ENCODE measurements around the gene TMLHE.
"Not testable (repeated sequence)": the region's sequence is repeated elsewhere in the genome, so short reads cannot be mapped to it uniquely, and the experiment has no call there.

The TMLHE gene

GRCh38 chrX:155577682-155578081, 35.1 kb downstream of the TMLHE start:
- Histone ChIP-seq H3K36me3 (ENCODE audit: insufficient read depth, insufficient read length, low read length) (no peaks in the 10 kb centered on the region), H3K9ac (ENCODE audit: insufficient read length, low read depth) (no peak overlapping the region), H3K9me3 (ENCODE audit: insufficient read depth, low read length) (no peaks in the 10 kb centered on the region), H3K4me3 (ENCODE audit: insufficient read length, low read depth) (no peak overlapping the region), H3K27me3 (ENCODE audit: insufficient read depth, insufficient read length) (no peaks in the 10 kb centered on the region), H3K4me1 (ENCODE audit: insufficient read depth, insufficient read length) (no peaks in the 10 kb centered on the region)
- TF ChIP-seq ZNF274 (IDR thresholded peaks at IDR 0.05; ENCODE audit: low read depth, low read length) (no peak), YY1 (IDR thresholded peaks at IDR 0.05; ENCODE audit: insufficient read depth, insufficient read length) (no peak), SUZ12 (IDR thresholded peaks at IDR 0.05; ENCODE audit: extremely low read depth, insufficient read depth, insufficient read length) (no peak)
- no peak for DNase-seq (ENCODE audit: low read depth, low spot score)

GRCh38 chrX:155563099-155563498, 49.7 kb downstream of the TMLHE start:
- DNase-seq (ENCODE audit: low read depth, low spot score), result no peak
- Histone ChIP-seq H3K4me3 (ENCODE audit: insufficient read length, low read depth) (no peak overlapping the region), H3K4me1 (ENCODE audit: insufficient read depth, insufficient read length) (no peaks in the 10 kb centered on the region), H3K36me3 (ENCODE audit: insufficient read depth, insufficient read length, low read length) (no peaks in the 10 kb centered on the region), H3K9ac (ENCODE audit: insufficient read length, low read depth) (no peak overlapping the region), H3K9me3 (ENCODE audit: insufficient read depth, low read length) (no peaks in the 10 kb centered on the region), H3K27me3 (ENCODE audit: insufficient read depth, insufficient read length) (no peaks in the 10 kb centered on the region)
- TF ChIP-seq SUZ12 (IDR thresholded peaks at IDR 0.05; ENCODE audit: extremely low read depth, insufficient read depth, insufficient read length), result no peak
- no peak for TF ChIP-seq YY1 (IDR thresholded peaks at IDR 0.05; ENCODE audit: insufficient read depth, insufficient read length)
- TF ChIP-seq ZNF274 (IDR thresholded peaks at IDR 0.05; ENCODE audit: low read depth, low read length), result no peak

- TF ChIP-seq SUZ12 (IDR thresholded peaks at IDR 0.05; ENCODE audit: extremely low read depth, insufficient read depth, insufficient read length) (no peak), YY1 (IDR thresholded peaks at IDR 0.05; ENCODE audit: insufficient read depth, insufficient read length) (no peak), ZNF274 (IDR thresholded peaks at IDR 0.05; ENCODE audit: low read depth, low read length) (no peak)
- no peak overlapping the region for H3K4me3 ChIP-seq (ENCODE audit: insufficient read length, low read depth)
- DNase-seq (ENCODE audit: low read depth, low spot score), result no peak
- H3K9ac ChIP-seq (ENCODE audit: insufficient read length, low read depth), result no peak overlapping the region
- no peaks in the 10 kb centered on the region for H3K4me1 ChIP-seq (ENCODE audit: insufficient read depth, insufficient read length)
- H3K36me3 ChIP-seq (ENCODE audit: insufficient read depth, insufficient read length, low read length), result no peaks in the 10 kb centered on the region
- H3K27me3 ChIP-seq (ENCODE audit: insufficient read depth, insufficient read length), result no peaks in the 10 kb centered on the region
- H3K9me3 ChIP-seq (ENCODE audit: insufficient read depth, low read length), result no peaks in the 10 kb centered on the region
Measured at GRCh38 chrX:155544881-155545280, 67.9 kb downstream of the TMLHE start.

GRCh38 chrX:155535866-155536265, 76.9 kb downstream of the TMLHE start:
- no peak overlapping the region for H3K4me3 ChIP-seq (ENCODE audit: insufficient read length, low read depth)
- no peaks in the 10 kb centered on the region for H3K36me3 ChIP-seq (ENCODE audit: insufficient read depth, insufficient read length, low read length)
- TF ChIP-seq SUZ12 (IDR thresholded peaks at IDR 0.05; ENCODE audit: extremely low read depth, insufficient read depth, insufficient read length), result no peak
- no peak for TF ChIP-seq YY1 (IDR thresholded peaks at IDR 0.05; ENCODE audit: insufficient read depth, insufficient read length)
- TF ChIP-seq ZNF274 (IDR thresholded peaks at IDR 0.05; ENCODE audit: low read depth, low read length), result no peak

GRCh38 chrX:155534800-155535199, 78.0 kb downstream of the TMLHE start:
- Histone ChIP-seq H3K9ac (ENCODE audit: insufficient read length, low read depth) (no peak overlapping the region), H3K27me3 (ENCODE audit: insufficient read depth, insufficient read length) (no peaks in the 10 kb centered on the region), H3K4me1 (ENCODE audit: insufficient read depth, insufficient read length) (no peaks in the 10 kb centered on the region), H3K36me3 (ENCODE audit: insufficient read depth, insufficient read length, low read length) (no peaks in the 10 kb centered on the region), H3K9me3 (ENCODE audit: insufficient read depth, low read length) (no peaks in the 10 kb centered on the region), H3K4me3 (ENCODE audit: insufficient read length, low read depth) (no peak overlapping the region)
- no peak for DNase-seq (ENCODE audit: low read depth, low spot score)
- no peak for TF ChIP-seq ZNF274 (IDR thresholded peaks at IDR 0.05; ENCODE audit: low read depth, low read length)
- TF ChIP-seq YY1 (IDR thresholded peaks at IDR 0.05; ENCODE audit: insufficient read depth, insufficient read length), result no peak
- no peak for TF ChIP-seq SUZ12 (IDR thresholded peaks at IDR 0.05; ENCODE audit: extremely low read depth, insufficient read depth, insufficient read length)

More at GRCh38 chrX:155535866-155536265, 76.9 kb downstream of the TMLHE start:
- DNase-seq (ENCODE audit: low read depth, low spot score), result no peak
- H3K4me1 ChIP-seq (ENCODE audit: insufficient read depth, insufficient read length), result no peaks in the 10 kb centered on the region
- no peaks in the 10 kb centered on the region for H3K27me3 ChIP-seq (ENCODE audit: insufficient read depth, insufficient read length)
- no peaks in the 10 kb centered on the region for H3K9me3 ChIP-seq (ENCODE audit: insufficient read depth, low read length)
- no peak overlapping the region for H3K9ac ChIP-seq (ENCODE audit: insufficient read length, low read depth)

GRCh38 chrX:155527023-155527422, 85.7 kb downstream of the TMLHE start:
- not testable (repeated sequence) for H3K4me3 ChIP-seq (ENCODE audit: insufficient read length, low read depth); H3K36me3 ChIP-seq (ENCODE audit: insufficient read depth, insufficient read length, low read length); H3K4me1 ChIP-seq (ENCODE audit: insufficient read depth, insufficient read length); H3K9ac ChIP-seq (ENCODE audit: insufficient read length, low read depth); DNase-seq (ENCODE audit: low read depth, low spot score); H3K27me3 ChIP-seq (ENCODE audit: insufficient read depth, insufficient read length)
- H3K9me3 ChIP-seq (ENCODE audit: insufficient read depth, low read length), result peaks cover 12% of the 10 kb centered on the region; the same call in 1 of the 2 replicates

GRCh38 chrX:155514225-155514624, 98.5 kb downstream of the TMLHE start:
- H3K36me3 ChIP-seq (ENCODE audit: insufficient read depth, insufficient read length, low read length), result no peaks in the 10 kb centered on the region
- no peaks in the 10 kb centered on the region for H3K27me3 ChIP-seq (ENCODE audit: insufficient read depth, insufficient read length)
- H3K9me3 ChIP-seq (ENCODE audit: insufficient read depth, low read length), result no peaks in the 10 kb centered on the region
- DNase-seq (ENCODE audit: low read depth, low spot score), result no peak
- H3K4me1 ChIP-seq (ENCODE audit: insufficient read depth, insufficient read length), result no peaks in the 10 kb centered on the region
- no peak overlapping the region for H3K9ac ChIP-seq (ENCODE audit: insufficient read length, low read depth)
- no peak overlapping the region for H3K4me3 ChIP-seq (ENCODE audit: insufficient read length, low read depth)
- TF ChIP-seq ZNF274 (IDR thresholded peaks at IDR 0.05; ENCODE audit: low read depth, low read length) (no peak), SUZ12 (IDR thresholded peaks at IDR 0.05; ENCODE audit: extremely low read depth, insufficient read depth, insufficient read length) (no peak), YY1 (IDR thresholded peaks at IDR 0.05; ENCODE audit: insufficient read depth, insufficient read length) (no peak)

- Histone ChIP-seq H3K9ac (ENCODE audit: insufficient read length, low read depth) (no peak overlapping the region), H3K4me1 (ENCODE audit: insufficient read depth, insufficient read length) (no peaks in the 10 kb centered on the region), H3K4me3 (ENCODE audit: insufficient read length, low read depth) (no peak overlapping the region), H3K27me3 (ENCODE audit: insufficient read depth, insufficient read length) (no peaks in the 10 kb centered on the region), H3K9me3 (ENCODE audit: insufficient read depth, low read length) (no peaks in the 10 kb centered on the region), H3K36me3 (ENCODE audit: insufficient read depth, insufficient read length, low read length) (no peaks in the 10 kb centered on the region)
- DNase-seq (ENCODE audit: low read depth, low spot score), result no peak
- TF ChIP-seq YY1 (IDR thresholded peaks at IDR 0.05; ENCODE audit: insufficient read depth, insufficient read length) (no peak), SUZ12 (IDR thresholded peaks at IDR 0.05; ENCODE audit: extremely low read depth, insufficient read depth, insufficient read length) (no peak), ZNF274 (IDR thresholded peaks at IDR 0.05; ENCODE audit: low read depth, low read length) (no peak)
Measured at GRCh38 chrX:155505296-155505695, 107.5 kb downstream of the TMLHE start.

- not testable (repeated sequence) for DNase-seq (ENCODE audit: low read depth, low spot score); H3K36me3 ChIP-seq (ENCODE audit: insufficient read depth, insufficient read length, low read length); H3K9ac ChIP-seq (ENCODE audit: insufficient read length, low read depth); H3K27me3 ChIP-seq (ENCODE audit: insufficient read depth, insufficient read length); H3K4me1 ChIP-seq (ENCODE audit: insufficient read depth, insufficient read length); H3K9me3 ChIP-seq (ENCODE audit: insufficient read depth, low read length); H3K4me3 ChIP-seq (ENCODE audit: insufficient read length, low read depth)
Measured at GRCh38 chrX:155495134-155495533, 117.6 kb downstream of the TMLHE start.

- not testable (repeated sequence) for H3K27me3 ChIP-seq (ENCODE audit: insufficient read depth, insufficient read length); H3K4me3 ChIP-seq (ENCODE audit: insufficient read length, low read depth); H3K36me3 ChIP-seq (ENCODE audit: insufficient read depth, insufficient read length, low read length); H3K9me3 ChIP-seq (ENCODE audit: insufficient read depth, low read length); H3K9ac ChIP-seq (ENCODE audit: insufficient read length, low read depth); H3K4me1 ChIP-seq (ENCODE audit: insufficient read depth, insufficient read length); DNase-seq (ENCODE audit: low read depth, low spot score)
Measured at GRCh38 chrX:155491421-155491820, 121.3 kb downstream of the TMLHE start.

GRCh38 chrX:155477136-155477535, 135.6 kb downstream of the TMLHE start:
- not testable (repeated sequence) for H3K9me3 ChIP-seq (ENCODE audit: insufficient read depth, low read length); H3K4me1 ChIP-seq (ENCODE audit: insufficient read depth, insufficient read length); H3K4me3 ChIP-seq (ENCODE audit: insufficient read length, low read depth); H3K36me3 ChIP-seq (ENCODE audit: insufficient read depth, insufficient read length, low read length); DNase-seq (ENCODE audit: low read depth, low spot score); H3K27me3 ChIP-seq (ENCODE audit: insufficient read depth, insufficient read length); H3K9ac ChIP-seq (ENCODE audit: insufficient read length, low read depth)

All from NT2/D1 (cell line).